Thyroid gland (tissue), 4 donors: ENCODE measurements around the gene BDH1. TPM values are rescaled to one million over a fixed set of nuclear protein-coding genes. Genes with fewer than 3 reads are reported as not detected.
A peak's percentile ranks its signal among the peaks of the same experiment; 100 is the strongest.

Experiments used
- DNase-seq, 2 donors: peaks; one replicate each; pipeline ENCODE4 v3.0.0-alpha.2; 2019
- H3K27ac ChIP-seq, 3 donors: fragments of 200-600 bp; sonication (generic); 1 replicate in 2 of 3; 2 replicates in 1 of 3; pipeline ENCODE4 v1.5.1; 2016 to 2019; ENCODE audit warnings: mild to moderate bottlenecking in 1 of 3, moderate library complexity in 1 of 3
- H3K27me3 ChIP-seq: fragments of 200-600 bp; sonication (generic); one replicate; pipeline ENCODE4 v1.5.1; 2019
- H3K36me3 ChIP-seq, 2 donors: fragments of 200-600 bp; sonication (generic); one replicate each; pipeline ENCODE4 v1.5.1; 2016 to 2019
- H3K4me1 ChIP-seq, 2 donors: fragments of 200-600 bp; sonication (generic); one replicate each; pipeline ENCODE4 v1.5.1; 2017 to 2019
- H3K4me3 ChIP-seq, 3 donors: fragments of 200-600 bp; sonication (generic); replicated peaks in 1 of 3; 1 replicate in 2 of 3; 2 replicates in 1 of 3; pipeline ENCODE4 v1.5.1; 2016; ENCODE audit warnings: mild to moderate bottlenecking in 1 of 3
- H3K9me3 ChIP-seq: fragments of 200-600 bp; sonication (generic); one replicate; pipeline ENCODE4 v1.5.1; 2017
- CTCF ChIP-seq, 6 experiments: fragments of 200-600 bp in 3 of 6; fragments of 450-650 bp in 3 of 6; sonication (generic) in 3 of 6; IDR thresholded peaks; one replicate each; pipeline ENCODE4 v1.5.1; 2016 to 2019; ENCODE audit warnings: antibody characterized with exemption in 6 of 6, mild to moderate bottlenecking in 2 of 6, inconsistent platforms in 1 of 6, moderate library complexity in 1 of 6
- POLR2A ChIP-seq, 2 donors: fragments of 450-650 bp; IDR thresholded peaks; one replicate each; pipeline ENCODE4 v1.6.1; 2017; ENCODE audit warnings: antibody characterized with exemption in 2 of 2, mild to moderate bottlenecking in 2 of 2, moderate library complexity in 1 of 2
- WGBS, 2 donors: methylation state at CpG; one replicate each; pipeline ENCODE4 v1.1.5; 2017; 5-methylcytosine and 5-hydroxymethylcytosine counted together
- intact Hi-C: fragments of 100-400 bp; cut with DNase I; formaldehyde crosslinking; loops from one replicate; pipeline ENCODE4 v1.15.1; 2023
- total RNA-seq, 4 donors: library from RNA; depleted of rRNA; stranded (reverse); fragments of >200 nt; gene quantifications; one replicate each; pipeline ENCODE4 v1.2.3, GENCODE V29; 2016

Gene BDH1
- total RNA-seq, 4 donors from 2014 or later = 37.1 to 83.1 (median 57.8) TPM

DNA sequence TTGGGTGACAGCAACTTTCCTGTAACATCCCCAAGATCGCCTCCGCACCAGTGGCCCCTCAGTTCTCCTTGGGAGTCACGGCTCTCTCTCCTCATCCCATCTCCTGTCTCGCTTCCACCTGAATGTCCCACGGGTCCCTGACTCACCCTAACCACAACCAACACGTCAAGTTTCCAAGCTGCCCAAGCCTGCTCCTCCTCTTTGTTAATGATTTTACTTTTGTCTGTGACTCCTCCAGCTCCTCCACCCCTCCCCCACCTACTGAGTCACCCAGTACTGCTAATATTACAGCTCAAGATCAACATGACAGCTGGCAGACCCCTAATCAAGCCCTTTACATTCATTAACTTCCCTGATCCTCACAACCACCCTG, 39.3 kb downstream of the BDH1 start:
- TF ChIP-seq POLR2A (IDR thresholded peaks at IDR 0.05) (no peak), CTCF (IDR thresholded peaks at IDR 0.05) (no peak)
- 88 to 91% methylated on average over 6 of the region's 6 CpGs for WGBS, 2 donors
- Histone ChIP-seq H3K4me1 (peaks cover 16 to 24% of the 10 kb centered on the region in 2 donors), H3K27ac (no peak overlapping the region), H3K27me3 (no peaks in the 10 kb centered on the region), H3K4me3 (no peak overlapping the region), H3K36me3 (no peaks in the 10 kb centered on the region), H3K9me3 (no peaks in the 10 kb centered on the region)
- intact Hi-C loops = no loop called here
- DNase-seq = no peak

DNA sequence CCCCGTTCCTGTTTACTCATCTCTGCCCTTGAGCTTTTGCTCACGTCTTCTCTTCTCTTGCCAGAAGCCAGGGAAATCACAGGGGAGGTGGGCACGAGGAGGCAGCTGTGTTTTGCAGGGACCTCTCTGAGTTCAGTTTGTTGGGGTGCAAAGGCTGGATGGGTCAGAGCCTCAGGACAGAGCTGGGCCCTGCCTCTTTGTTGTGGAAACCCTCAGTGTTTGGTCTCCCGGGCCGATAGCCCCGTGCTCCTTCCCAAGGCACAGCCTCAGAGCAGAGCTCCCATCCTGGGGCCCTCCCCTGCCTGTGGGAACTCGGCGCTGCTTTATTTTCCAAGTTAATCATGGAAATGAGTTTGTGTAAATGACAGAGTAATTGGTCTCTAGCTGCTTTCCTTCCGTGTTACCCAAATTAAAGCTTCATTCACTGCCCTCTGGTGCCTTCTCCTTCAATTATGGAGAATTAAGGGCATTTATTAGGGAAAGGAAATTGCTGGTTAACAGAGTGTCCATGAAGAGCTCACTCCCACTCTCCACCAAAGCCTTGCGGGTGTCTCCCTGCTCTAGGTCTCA, 40.9 kb downstream of the BDH1 start:
- intact Hi-C loops = loop anchor here (5.0 kb wide), 1 partner anchor 258 kb away; no protein-coding TSS in a partner anchor
- WGBS, 2 donors = 84% methylated on average over 10 of the region's 10 CpGs
- no peak for DNase-seq
- H3K36me3 ChIP-seq = no peaks in the 10 kb centered on the region
- no peaks in the 10 kb centered on the region for H3K9me3 ChIP-seq
- H3K4me3 ChIP-seq = no peak overlapping the region
- no peaks in the 10 kb centered on the region for H3K27me3 ChIP-seq
- peaks cover 16 to 25% of the 10 kb centered on the region in 2 donors for H3K4me1 ChIP-seq
- TF ChIP-seq CTCF (IDR thresholded peaks at IDR 0.05) (no peak), POLR2A (IDR thresholded peaks at IDR 0.05) (no peak)
- H3K27ac ChIP-seq = peak overlapping the region in 1 of 3 donors; percentile 67

GRCh38 chr3:197513953-197514785, 41.6 kb downstream of the BDH1 start:
- H3K36me3 ChIP-seq = no peaks in the 10 kb centered on the region
- peak overlapping the region in 1 of 3 donors; percentile 67 for H3K27ac ChIP-seq
- H3K4me3 ChIP-seq = no peak overlapping the region
- TF ChIP-seq CTCF (IDR thresholded peaks at IDR 0.05) (no peak), POLR2A (IDR thresholded peaks at IDR 0.05) (no peak)
- no peaks in the 10 kb centered on the region for H3K27me3 ChIP-seq
- WGBS, 2 donors = 62 to 79% methylated on average over 18 of the region's 18 CpGs
- peaks cover 16 to 29% of the 10 kb centered on the region in 2 donors for H3K4me1 ChIP-seq
- peak; percentile 23 to 42 for DNase-seq
- intact Hi-C loops = loop anchor here (5.0 kb wide), 1 partner anchor 257 kb away; no protein-coding TSS in a partner anchor
- H3K9me3 ChIP-seq = no peaks in the 10 kb centered on the region

DNA sequence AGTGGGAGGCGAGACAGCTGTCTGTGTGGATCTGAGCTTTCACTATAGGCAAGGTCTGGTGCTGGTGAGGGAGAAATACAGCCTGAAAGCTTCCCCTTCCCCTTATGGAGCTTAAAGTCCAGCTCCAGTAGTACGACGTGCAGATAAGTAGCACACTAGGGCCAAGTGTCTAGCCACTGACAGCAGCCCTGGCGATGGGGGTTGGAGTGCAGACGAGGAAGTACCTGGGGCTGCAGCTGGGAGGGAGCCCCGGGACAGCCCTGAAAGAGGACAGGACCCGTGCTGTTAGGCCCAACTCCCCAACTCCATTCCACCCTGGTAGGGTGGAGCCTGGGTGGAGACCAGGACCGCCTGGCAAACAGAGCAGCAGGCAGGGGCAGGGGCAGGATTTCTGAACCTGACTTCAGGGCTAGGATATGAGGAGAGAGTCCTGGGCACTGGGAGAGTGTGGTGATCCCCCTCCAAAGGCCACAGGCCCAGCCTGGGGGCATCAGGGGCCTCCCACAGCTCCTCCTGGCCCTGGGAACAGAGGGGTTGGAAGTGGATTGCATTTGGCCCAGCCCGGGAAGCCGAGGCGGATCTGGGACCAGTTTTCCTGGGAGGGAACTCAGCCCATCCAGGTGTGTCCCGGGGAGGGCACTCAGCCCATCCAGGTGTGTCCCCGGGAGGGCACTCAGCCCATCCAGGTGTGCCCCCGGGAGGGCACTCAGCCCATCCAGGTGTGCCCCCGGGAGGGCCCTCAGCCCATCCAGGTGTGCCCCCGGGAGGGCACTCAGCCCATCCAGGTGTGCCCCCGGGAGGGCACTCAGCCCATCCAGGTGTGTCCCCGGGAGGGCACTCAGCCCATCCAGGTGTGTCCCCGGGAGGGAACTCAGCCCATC, 42.8 kb downstream of the BDH1 start:
- Histone ChIP-seq H3K4me1 (peaks cover 16 to 38% of the 10 kb centered on the region in 2 donors), H3K9me3 (no peaks in the 10 kb centered on the region), H3K4me3 (no peak overlapping the region), H3K36me3 (no peaks in the 10 kb centered on the region), H3K27me3 (no peaks in the 10 kb centered on the region), H3K27ac (peak overlapping the region; percentile 50 to 67 (median 61))
- WGBS, 2 donors = 68 to 71% methylated on average over 10 to 14 of the region's 19 CpGs
- intact Hi-C loops = loop anchor here (5.0 kb wide), 1 partner anchor 256 kb away; no protein-coding TSS in a partner anchor
- TF ChIP-seq CTCF (IDR thresholded peaks at IDR 0.05) = no peak
- no peak for TF ChIP-seq POLR2A (IDR thresholded peaks at IDR 0.05)
- DNase-seq = peak; percentile 75 to 76
